ENCODE measurements around the gene ARSI.

The ARSI gene

GRCh38 chr5:150293091-150293941 is 9.4 kb downstream of the ARSI start:
- DNase-seq (ENCODE audit: low spot score): no peak

- no peak for DNase-seq (ENCODE audit: low spot score)
Measured at GRCh38 chr5:150291388-150292385, 11.0 kb downstream of the ARSI start.

GRCh38 chr5:150289551-150290390 is 12.9 kb downstream of the ARSI start, which contains the start of gene CAMK2A:
TSS of gene CAMK2A (minus strand) at chr5:150289773. CDS start at chr5:150289625, 148 bp downstream.
- no peak for DNase-seq (ENCODE audit: low spot score)

GRCh38 chr5:150288791-150289190 is 13.9 kb downstream of the ARSI start:
- no peak for DNase-seq (ENCODE audit: low spot score)

GRCh38 chr5:150288361-150288760 is 14.3 kb downstream of the ARSI start:
- no peak for DNase-seq (ENCODE audit: low spot score)

- no peak for DNase-seq (ENCODE audit: low spot score)
Measured at GRCh38 chr5:150286820-150287219, 15.9 kb downstream of the ARSI start.

- DNase-seq (ENCODE audit: low spot score): no peak
Measured at GRCh38 chr5:150285114-150285513, 17.6 kb downstream of the ARSI start.

GRCh38 chr5:150284311-150284710 is 18.4 kb downstream of the ARSI start:
- DNase-seq (ENCODE audit: low spot score): no peak

- DNase-seq (ENCODE audit: low spot score): no peak
Measured at GRCh38 chr5:150283904-150284303, 18.8 kb downstream of the ARSI start.

- no peak for DNase-seq (ENCODE audit: low spot score)
Measured at GRCh38 chr5:150281987-150282386, 20.7 kb downstream of the ARSI start.

- DNase-seq (ENCODE audit: low spot score): no peak
Measured at GRCh38 chr5:150279330-150280020, 23.2 kb downstream of the ARSI start.

- no peak for DNase-seq (ENCODE audit: low spot score)
Measured at GRCh38 chr5:150278916-150279315, 23.8 kb downstream of the ARSI start.

- DNase-seq (ENCODE audit: low spot score): no peak
Measured at GRCh38 chr5:150278046-150278730, 24.5 kb downstream of the ARSI start.

GRCh38 chr5:150277043-150277442 is 25.7 kb downstream of the ARSI start:
- no peak for DNase-seq (ENCODE audit: low spot score)

GRCh38 chr5:150274811-150275210 is 27.9 kb downstream of the ARSI start:
- DNase-seq (ENCODE audit: low spot score): no peak

GRCh38 chr5:150272531-150272930 is 30.2 kb downstream of the ARSI start:
- peak; percentile 76 for DNase-seq (ENCODE audit: low spot score)

- no peak for DNase-seq (ENCODE audit: low spot score)
Measured at GRCh38 chr5:150271923-150272322, 30.8 kb downstream of the ARSI start.

GRCh38 chr5:150271296-150271692 is 31.4 kb downstream of the ARSI start:
- no peak for DNase-seq (ENCODE audit: low spot score)

GRCh38 chr5:150270541-150271295 is 32.0 kb downstream of the ARSI start:
- no peak for DNase-seq (ENCODE audit: low spot score)

- no peak for DNase-seq (ENCODE audit: low spot score)
Measured at GRCh38 chr5:150266871-150267291, 35.8 kb downstream of the ARSI start.
